IMR-90 (cell line): ENCODE results near the gene LAMA2. TPM values are rescaled to one million over a fixed set of nuclear protein-coding genes. Genes with fewer than 3 reads are reported as not detected.

ENCODE experiments used
- ATAC-seq: fragments of 200-7000 bp; cut with Tn5 transposase; 2 replicates; pipeline ENCODE4 v1.9.1; 2020; ENCODE audit warnings: low read depth, mild to moderate bottlenecking, moderate library complexity
- BruUV-seq: library from RNA; stranded (reverse); fragments of 400-500 nt; replicated peaks from 2 replicates; lab custom pipeline; 2021; lab: Mats Ljungman, UMichigan
- CTCF ChIA-PET: fragments of 300-600 bp; formaldehyde crosslinking; extraction: SDS; loops from one replicate; lab custom pipeline; 2021; ENCODE audit warnings: antibody characterized with exemption; lab: Yijun Ruan, JAX
- POLR2A ChIA-PET: fragments of 300-600 bp; sonication (Branson Sonifier 250); formaldehyde crosslinking; loops from one replicate; lab custom pipeline; 2022; ENCODE audit warnings: antibody characterized with exemption; ENCODE audit not compliant: unreplicated experiment; lab: Charles Lee
- DNase-seq: peaks from one replicate; pipeline ENCODE4 v3.0.0; 2013
- H2AFZ ChIP-seq: replicated peaks from 2 replicates; pipeline ENCODE3; 2013; ENCODE audit warnings: low read length, mild to moderate bottlenecking; ENCODE audit not compliant: poor library complexity
- H2AK5ac ChIP-seq: 2 replicates; pipeline ENCODE4 v1.6.1; 2013; ENCODE audit warnings: low read depth, low read length, inconsistent platforms
- H2AK9ac ChIP-seq: replicated peaks from 2 replicates; pipeline ENCODE3; 2013; ENCODE audit warnings: mild to moderate bottlenecking, low read depth, low read length, moderate library complexity; ENCODE audit not compliant: poor library complexity
- H2BK120ac ChIP-seq: 2 replicates; pipeline ENCODE4 v1.6.1; 2013; ENCODE audit warnings: low read depth, low read length, inconsistent platforms
- H2BK15ac ChIP-seq: 3 replicates; pipeline ENCODE4 v1.6.1; 2013; ENCODE audit warnings: low read depth, low read length, inconsistent platforms
- H2BK20ac ChIP-seq: 2 replicates; pipeline ENCODE4 v1.6.1; 2013; ENCODE audit warnings: low read depth, mild to moderate bottlenecking, inconsistent platforms, low read length, moderate library complexity
- H2BK5ac ChIP-seq: 2 replicates; pipeline ENCODE4 v1.6.1; 2013; ENCODE audit warnings: mild to moderate bottlenecking, low read depth, low read length, inconsistent platforms; ENCODE audit not compliant: poor library complexity, severe bottlenecking
- H3K14ac ChIP-seq: replicated peaks from 2 replicates; pipeline ENCODE4 v1.6.1; 2013; ENCODE audit warnings: low read depth, low read length, inconsistent platforms
- H3K18ac ChIP-seq: 2 replicates; pipeline ENCODE4 v1.6.1; 2013; ENCODE audit warnings: low read depth, low read length, control low read depth
- H3K23ac ChIP-seq: 2 replicates; pipeline ENCODE4 v1.6.1; 2013; ENCODE audit warnings: low read depth, low read length, inconsistent platforms
- H3K27ac ChIP-seq: 2 replicates; pipeline ENCODE4 v1.5.1; 2013; ENCODE audit warnings: mild to moderate bottlenecking, control low read depth, low read length; ENCODE audit not compliant: insufficient read depth
- H3K27me3 ChIP-seq: 2 replicates; pipeline ENCODE4 v1.6.1; 2013; ENCODE audit warnings: low read length; ENCODE audit not compliant: control insufficient read depth, insufficient read depth
- H3K36me3 ChIP-seq: 2 replicates; pipeline ENCODE4 v1.6.1; 2013; ENCODE audit warnings: low read length, mixed read lengths; ENCODE audit not compliant: control insufficient read depth, insufficient read depth
- H3K4ac ChIP-seq: 2 replicates; pipeline ENCODE4 v1.6.1; 2013; ENCODE audit warnings: low read depth, low read length, inconsistent platforms
- H3K4me1 ChIP-seq: 2 replicates; pipeline ENCODE4 v1.6.1; 2013; ENCODE audit warnings: low read length, mixed read lengths; ENCODE audit not compliant: control insufficient read depth, insufficient read depth
- H3K4me2 ChIP-seq: 2 replicates; pipeline ENCODE4 v1.6.1; 2013; ENCODE audit warnings: low read depth, mild to moderate bottlenecking, control low read depth, low read length, moderate library complexity
- H3K4me3 ChIP-seq: 2 replicates; pipeline ENCODE4 v1.5.1; 2013; ENCODE audit warnings: low read depth, mild to moderate bottlenecking, control low read depth, low read length, moderate library complexity; ENCODE audit not compliant: insufficient read depth
- H3K56ac ChIP-seq: 2 replicates; pipeline ENCODE4 v1.6.1; 2013; ENCODE audit warnings: low read length, inconsistent platforms; ENCODE audit not compliant: insufficient read depth; ENCODE audit errors: extremely low read depth
- H3K79me1 ChIP-seq, 2 experiments: 2 replicates each; pipeline ENCODE4 v1.6.1; 2013; ENCODE audit warnings: low read length in 2 of 2, inconsistent platforms in 1 of 2, low read depth in 1 of 2
- H3K9ac ChIP-seq: 2 replicates; pipeline ENCODE4 v1.6.1; 2013; ENCODE audit warnings: low read depth, low read length, control low read depth
- H3K9me1 ChIP-seq: 2 replicates; pipeline ENCODE4 v1.6.1; 2013; ENCODE audit warnings: low read length, inconsistent platforms; ENCODE audit not compliant: insufficient read depth
- H3K9me3 ChIP-seq: 2 replicates; pipeline ENCODE4 v1.6.1; 2013; ENCODE audit warnings: low read length; ENCODE audit not compliant: control insufficient read depth, insufficient read depth
- H4K20me1 ChIP-seq: 2 replicates; pipeline ENCODE4 v1.6.1; 2013; ENCODE audit warnings: low read length, inconsistent platforms; ENCODE audit not compliant: insufficient read depth
- H4K5ac ChIP-seq: 2 replicates; pipeline ENCODE4 v1.6.1; 2013; ENCODE audit warnings: mild to moderate bottlenecking, low read depth, low read length, control low read depth
- H4K8ac ChIP-seq, 2 experiments: 2 replicates each; pipeline ENCODE4 v1.6.1; 2013; ENCODE audit warnings: low read depth in 2 of 2, low read length in 2 of 2, control low read depth in 1 of 2, inconsistent platforms in 1 of 2
- H4K91ac ChIP-seq: 2 replicates; pipeline ENCODE4 v1.6.1; 2013; ENCODE audit warnings: low read depth, low read length, inconsistent platforms; ENCODE audit not compliant: insufficient read depth
- BHLHE40 ChIP-seq: fragments of 150-350 bp; IDR thresholded peaks from 2 replicates; pipeline ENCODE4 v1.6.1; 2016; ENCODE audit warnings: mild to moderate bottlenecking, low read depth, low read length
- CEBPB ChIP-seq: IDR thresholded peaks from 2 replicates; pipeline ENCODE4 v1.6.1; 2012; ENCODE audit warnings: low read depth, low read length, improper control_type of control experiment
- CHD1 ChIP-seq: IDR thresholded peaks from 2 replicates; pipeline ENCODE4 v1.6.1; 2012; ENCODE audit warnings: low read depth, low read length, improper control_type of control experiment
- ELK1 ChIP-seq: fragments of 150-350 bp; IDR thresholded peaks from 2 replicates; pipeline ENCODE4 v1.6.1; 2016; ENCODE audit warnings: low read depth, mild to moderate bottlenecking, low read length, moderate library complexity, borderline replicate concordance
- FOS ChIP-seq: fragments of 150-350 bp; IDR thresholded peaks from 2 replicates; pipeline ENCODE4 v1.6.1; 2016; ENCODE audit warnings: low read depth, low read length
- MXI1 ChIP-seq: IDR thresholded peaks from 2 replicates; pipeline ENCODE4 v1.6.1; 2012; ENCODE audit warnings: low read depth, mild to moderate bottlenecking, low read length, moderate library complexity, borderline replicate concordance
- NFE2L2 ChIP-seq: fragments of 150-350 bp; IDR thresholded peaks from 2 replicates; pipeline ENCODE4 v1.6.1; 2016; ENCODE audit warnings: low read depth, mild to moderate bottlenecking, low read length
- RAD21 ChIP-seq: IDR thresholded peaks from 2 replicates; pipeline ENCODE4 v1.6.1; 2012; ENCODE audit warnings: low read length, improper control_type of control experiment
- RCOR1 ChIP-seq: IDR thresholded peaks from 2 replicates; pipeline ENCODE4 v1.6.1; 2012; ENCODE audit warnings: mild to moderate bottlenecking, low read length, improper control_type of control experiment; ENCODE audit not compliant: insufficient replicate concordance
- RFX5 ChIP-seq: IDR thresholded peaks from 2 replicates; pipeline ENCODE4 v1.8.0; 2012; ENCODE audit warnings: low read depth, mild to moderate bottlenecking, low read length, moderate library complexity
- SMC3 ChIP-seq: fragments of 150-350 bp; IDR thresholded peaks from 2 replicates; pipeline ENCODE4 v1.6.1; 2016; ENCODE audit warnings: low read depth, mild to moderate bottlenecking, antibody characterized with exemption, low read length, moderate library complexity
- WGBS, 2 experiments: methylation state at CpG; one replicate each; pipeline versions ENCODE4 v1.1.5 to v1.1.7; 2013; ENCODE audit warnings: missing lambda C conversion rate in 2 of 2; ENCODE audit not compliant: insufficient read length in 1 of 2; ENCODE audit errors: extremely low coverage in 2 of 2; 5-methylcytosine and 5-hydroxymethylcytosine counted together
- dilution Hi-C: fragments of 300-500 bp; cut with HindIII; formaldehyde crosslinking; loops from one replicate; pipeline ENCODE4 v1.14.3; 2018; ENCODE audit warnings: low sequenced_read_pairs; ENCODE audit not compliant: unreplicated experiment
- in situ Hi-C: fragments of 300-500 bp; cut with MboI; formaldehyde crosslinking; loops from 3 replicates; pipeline ENCODE4 v1.14.3; 2019; ENCODE audit warnings: low sequenced_read_pairs, inconsistent platforms, mixed read lengths
- intact Hi-C: fragments of 100-400 bp; cut with micrococcal nuclease; formaldehyde crosslinking; loops from 2 replicates; pipeline ENCODE4 v1.10.0; 2022
- polyA plus RNA-seq, 3 experiments: library from polyadenylated mRNA; depleted of rRNA; stranded (reverse); fragments of >200 nt; gene quantifications; 2 replicates each; pipeline ENCODE4 v1.2.3, GENCODE V29; 2012; ENCODE audit warnings: low replicate concordance in 1 of 3
- total RNA-seq: library from RNA; depleted of rRNA; stranded (reverse); fragments of >200 nt; gene quantifications from 2 replicates; pipeline ENCODE4 v1.2.3, GENCODE V29; 2012

The LAMA2 gene
- total and polyA plus RNA-seq, 2 of the 4 experiments (the other 2 are of a cell fraction), result 9.9 to 13.3 TPM

GRCh38 chr6:129238991-129239390 is 356.1 kb downstream of the LAMA2 start:
- no peak overlapping the region for H2AFZ ChIP-seq
- H3K4me3 ChIP-seq, result no peak overlapping the region
- H3K79me1 ChIP-seq, result no peaks in the 10 kb centered on the region
- H3K9me1 ChIP-seq, result no peaks in the 10 kb centered on the region
- no peak overlapping the region for H3K9ac ChIP-seq
- no peaks in the 10 kb centered on the region for H3K36me3 ChIP-seq
- in situ Hi-C loops, result no loop called here
- H4K91ac ChIP-seq, result no peak overlapping the region
- POLR2A ChIA-PET, result no interaction called here
- H2BK15ac ChIP-seq, result no peak overlapping the region
- no peak overlapping the region for H2BK20ac ChIP-seq
- BruUV-seq, result no TSS peak
- no peak overlapping the region for H3K56ac ChIP-seq
- intact Hi-C loops, result no loop called here
- H2BK120ac ChIP-seq, result no peak overlapping the region
- H3K27me3 ChIP-seq, result no peaks in the 10 kb centered on the region
- no peak overlapping the region for H2AK9ac ChIP-seq
- H2BK5ac ChIP-seq, result no peak overlapping the region
- no peak for TF ChIP-seq CEBPB
- TF ChIP-seq FOS, result no peak
- no peak for TF ChIP-seq BHLHE40
- no peak for TF ChIP-seq NFE2L2
- TF ChIP-seq ELK1, result no peak
- TF ChIP-seq RCOR1, result no peak
- TF ChIP-seq CHD1, result no peak
- TF ChIP-seq RFX5, result no peak
- TF ChIP-seq RAD21, result no peak
- no peak for TF ChIP-seq MXI1
- TF ChIP-seq SMC3, result no peak
- H3K4me1 ChIP-seq, result no peaks in the 10 kb centered on the region
- no peak overlapping the region for H4K8ac ChIP-seq
- WGBS, 2 experiments, result no CpG with 5 or more reads among the region's 1 CpG
- H3K4ac ChIP-seq, result no peak overlapping the region
- no peak for ATAC-seq
- DNase-seq, result no peak
- H3K18ac ChIP-seq, result no peak overlapping the region
- no peak overlapping the region for H3K27ac ChIP-seq
- CTCF ChIA-PET, result no interaction called here
- H3K9me3 ChIP-seq, result no peaks in the 10 kb centered on the region
- H3K14ac ChIP-seq, result no peak overlapping the region
- no peak overlapping the region for H4K5ac ChIP-seq
- H4K20me1 ChIP-seq, result no peaks in the 10 kb centered on the region
- no peak overlapping the region for H3K23ac ChIP-seq
- dilution Hi-C loops, result no loop called here
- no peak overlapping the region for H3K4me2 ChIP-seq
- H2AK5ac ChIP-seq, result no peak overlapping the region
